Left forelimb (tissue), 1 donor: ENCODE data around the gene HOXB4.

Source experiments
- DNase-seq: peaks from one replicate; pipeline ENCODE4 v3.0.0-alpha.2; 2018; ENCODE audit warnings: low spot score

Gene HOXB4

GRCh38 chr17:48615047-48615962 is 37.2 kb upstream of the HOXB4 start, which contains the start of gene HOXB8:
Gene HOXB8, minus strand, starts transcription at chr17:48615292. Its CDS starts 588 bp downstream, at chr17:48614704.
- no peak for DNase-seq

- no peak for DNase-seq
These were observed 35.9 kb upstream of the HOXB4 start for GRCh38 chr17:48613862-48614694.

GRCh38 chr17:48612854-48613691 is 34.9 kb upstream of the HOXB4 start:
- no peak for DNase-seq

- DNase-seq, result no peak
These were observed 34.3 kb upstream of the HOXB4 start for GRCh38 chr17:48612456-48612853.

- no peak for DNase-seq
These were observed 33.7 kb upstream of the HOXB4 start for GRCh38 chr17:48611681-48612455.

- DNase-seq, result no peak
These were observed 33.1 kb upstream of the HOXB4 start for GRCh38 chr17:48611213-48611612.

GRCh38 chr17:48610282-48611211 is 32.4 kb upstream of the HOXB4 start, which contains the start of gene HOXB7:
Gene HOXB7, minus strand, starts transcription at chr17:48611017. Its CDS starts 99 bp downstream, at chr17:48610918.
- DNase-seq, result no peak

- no peak for DNase-seq
These were observed 31.7 kb upstream of the HOXB4 start for GRCh38 chr17:48609759-48610281.

GRCh38 chr17:48609033-48609432 is 30.9 kb upstream of the HOXB4 start:
- no peak for DNase-seq

GRCh38 chr17:48608494-48608834 is 30.3 kb upstream of the HOXB4 start:
- DNase-seq, result no peak

GRCh38 chr17:48606892-48607614 is 28.9 kb upstream of the HOXB4 start:
- DNase-seq, result no peak

GRCh38 chr17:48605991-48606891 is 28.1 kb upstream of the HOXB4 start:
- DNase-seq, result no peak

- no peak for DNase-seq
These were observed 27.3 kb upstream of the HOXB4 start for GRCh38 chr17:48605409-48605919.

GRCh38 chr17:48604770-48605329 is 26.7 kb upstream of the HOXB4 start, which contains the start of gene HOXB6:
Gene HOXB6, minus strand, starts transcription at chr17:48604986. Its CDS starts 6,836 bp downstream, at chr17:48598150.
- no peak for DNase-seq

GRCh38 chr17:48603959-48604769 is 26.0 kb upstream of the HOXB4 start:
- no peak for DNase-seq
